GM10266 (cell line): Measurements from ENCODE around the gene COL5A1.

ENCODE experiments used
- DNase-seq: peaks from one replicate; pipeline ENCODE4 v3.0.0; 2012; ENCODE audit errors: extremely low spot score
- TF ChIP-seq, protein P1 (sequence below): IDR thresholded peaks from 2 replicates; pipeline ENCODE4 v1.5.1; 2012; ENCODE audit warnings: mild to moderate bottlenecking, low read depth; ENCODE audit not compliant: control insufficient read depth, insufficient read depth; ENCODE audit errors: missing control alignments

COL5A1 gene

DNA sequence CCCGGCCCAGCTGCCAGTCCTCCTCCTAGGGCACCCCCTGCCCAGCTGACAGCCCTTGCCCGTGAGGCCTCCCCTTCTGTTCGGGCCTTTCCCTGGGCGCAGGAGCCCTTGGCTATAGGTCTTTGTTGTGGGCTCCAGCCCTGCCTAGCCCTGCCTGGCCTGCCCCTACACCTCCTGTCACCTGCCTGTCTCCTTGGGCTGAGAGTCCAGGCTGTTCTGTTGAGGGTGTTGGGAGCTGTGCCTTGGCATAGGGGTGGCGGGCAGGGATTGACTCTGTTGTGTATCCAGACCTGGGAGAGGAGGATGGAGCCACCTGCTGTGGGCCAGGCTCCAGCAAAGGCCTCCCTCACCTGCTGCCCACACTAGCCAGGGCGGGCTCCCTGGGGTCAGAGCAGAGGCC, 250.6 kb downstream of the COL5A1 start:
- no peak for DNase-seq
- TF ChIP-seq, protein P1, sequence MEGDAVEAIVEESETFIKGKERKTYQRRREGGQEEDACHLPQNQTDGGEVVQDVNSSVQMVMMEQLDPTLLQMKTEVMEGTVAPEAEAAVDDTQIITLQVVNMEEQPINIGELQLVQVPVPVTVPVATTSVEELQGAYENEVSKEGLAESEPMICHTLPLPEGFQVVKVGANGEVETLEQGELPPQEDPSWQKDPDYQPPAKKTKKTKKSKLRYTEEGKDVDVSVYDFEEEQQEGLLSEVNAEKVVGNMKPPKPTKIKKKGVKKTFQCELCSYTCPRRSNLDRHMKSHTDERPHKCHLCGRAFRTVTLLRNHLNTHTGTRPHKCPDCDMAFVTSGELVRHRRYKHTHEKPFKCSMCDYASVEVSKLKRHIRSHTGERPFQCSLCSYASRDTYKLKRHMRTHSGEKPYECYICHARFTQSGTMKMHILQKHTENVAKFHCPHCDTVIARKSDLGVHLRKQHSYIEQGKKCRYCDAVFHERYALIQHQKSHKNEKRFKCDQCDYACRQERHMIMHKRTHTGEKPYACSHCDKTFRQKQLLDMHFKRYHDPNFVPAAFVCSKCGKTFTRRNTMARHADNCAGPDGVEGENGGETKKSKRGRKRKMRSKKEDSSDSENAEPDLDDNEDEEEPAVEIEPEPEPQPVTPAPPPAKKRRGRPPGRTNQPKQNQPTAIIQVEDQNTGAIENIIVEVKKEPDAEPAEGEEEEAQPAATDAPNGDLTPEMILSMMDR, result no peak

DNA sequence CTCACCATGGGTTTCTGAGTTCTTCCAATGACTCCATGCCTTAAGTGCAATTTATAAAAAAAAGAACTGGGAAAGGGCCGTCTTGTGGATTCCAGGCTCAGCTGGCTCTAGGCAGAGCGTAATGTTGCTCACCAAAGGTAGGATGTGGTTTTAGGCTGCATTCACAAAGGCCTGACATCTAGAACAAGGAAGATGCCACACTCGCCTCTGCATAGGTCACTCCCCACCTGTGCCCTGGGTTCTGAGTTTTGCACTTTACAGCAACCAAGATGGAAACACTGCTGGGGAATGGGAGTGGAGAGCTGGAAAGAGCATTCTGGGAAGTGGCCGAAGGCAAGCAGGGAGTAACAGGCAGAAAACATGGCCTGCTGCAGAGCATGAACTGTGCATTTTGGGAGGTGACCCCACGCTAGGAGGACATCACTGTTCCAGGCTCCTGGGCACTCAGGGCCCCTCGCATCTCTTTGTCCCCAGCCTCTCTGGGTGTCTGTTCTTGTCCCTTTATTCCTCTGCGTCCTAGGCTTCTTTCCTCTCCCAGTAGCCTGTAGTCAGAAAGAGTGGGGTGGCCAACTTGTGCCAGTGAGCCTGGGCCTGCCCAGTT, 251.3 kb downstream of the COL5A1 start:
- TF ChIP-seq, protein P1, result no peak
- no peak for DNase-seq
